Ovary (tissue), 3 donors: ENCODE results near the gene ARID2.

ENCODE experiments used
- CTCF ChIP-seq, 3 donors: fragments of 450-650 bp in 2 of 3; fragments of 200-600 bp in 1 of 3; IDR thresholded peaks; one replicate each; pipeline versions ENCODE4 v1.5.1 to v1.8.0; 2016 to 2022; ENCODE audit warnings: antibody characterized with exemption in 3 of 3, mild to moderate bottlenecking in 1 of 3
- EP300 ChIP-seq: sonication (generic); formaldehyde crosslinking; IDR thresholded peaks from one replicate; pipeline ENCODE4 v1.6.1; 2017; ENCODE audit warnings: antibody characterized with exemption
- POLR2A ChIP-seq: fragments of 450-650 bp; IDR thresholded peaks from one replicate; pipeline ENCODE4 v1.6.1; 2017; ENCODE audit warnings: antibody characterized with exemption, mild to moderate bottlenecking, moderate library complexity
- donor health status: DM: no; HTN: no; CAD: no.

- TF ChIP-seq CTCF (IDR thresholded peaks at IDR 0.05), result no peak
- TF ChIP-seq POLR2A, result no peak
- TF ChIP-seq EP300, result no peak
Measured at GRCh38 chr12:45909041-45909713, 179.7 kb downstream of the ARID2 start.
